Measurements from ENCODE around the gene PIK3C2B. TPM values are rescaled to one million over a fixed set of nuclear protein-coding genes. Genes with fewer than 3 reads are reported as not detected.

The PIK3C2B gene
- total and polyA plus RNA-seq, 2 of the 8 experiments (the other 6 are each of a cell fraction or from before 2014, with no cell fraction given), result 20.4 to 36.7 TPM

- Histone ChIP-seq H3K79me2 (ENCODE audit: control insufficient read depth in 1 of 2, insufficient read depth in 2 of 2, low read length in 2 of 2) (no peaks in the 10 kb centered on the region), H2BK5ac (ENCODE audit: low read depth, low read length) (no peak overlapping the region), H3K36me3 (ENCODE audit: control insufficient read depth in 2 of 4, insufficient read depth in 4 of 4, low read length in 3 of 4) (no peaks in the 10 kb centered on the region), H3K79me1 (ENCODE audit: low read depth, low read length) (no peaks in the 10 kb centered on the region), H4K91ac (replicated peaks; ENCODE audit: insufficient read length, low read length) (no peak overlapping the region), H3K9me3 (ENCODE audit: insufficient read depth in 2 of 2, low read depth in 1 of 2, low read length in 1 of 2) (no peaks in the 10 kb centered on the region), H3K23me2 (ENCODE audit: low read depth, low read length) (peaks cover 2% of the 10 kb centered on the region; the same call in 1 of the 2 replicates), H3K9ac (replicated peaks in 1 of 4; ENCODE audit: extremely low read depth in 1 of 4, low read depth in 3 of 4, low read length in 3 of 4) (peak overlapping the region in 2 of 4 experiments; percentile 34 to 50; a peak in 2 of 7 replicates), H2BK20ac (ENCODE audit: low read length) (no peak overlapping the region), H3K4ac (replicated peaks; ENCODE audit: insufficient read length, low read depth, low read length) (no peak overlapping the region), H3K4me3 (ENCODE audit: extremely low read depth in 1 of 4, insufficient read depth in 2 of 4, low read depth in 3 of 4, low read length in 4 of 4) (peak overlapping the region; percentile 80 to 90 (median 88)), H3K14ac (ENCODE audit: insufficient read length) (no peak overlapping the region), H2BK15ac (ENCODE audit: low read length) (no peak overlapping the region), H3K23ac (ENCODE audit: insufficient read length) (no peak overlapping the region), H2AFZ (ENCODE audit: low read length) (peak overlapping the region; percentile 61; the same call in 1 of the 2 replicates), H3K27me3 (replicated peaks in 1 of 4; ENCODE audit: control insufficient read depth in 3 of 4, extremely low read depth in 1 of 4, insufficient read depth in 3 of 4, low read length in 3 of 4) (no peaks in the 10 kb centered on the region), H3K4me2 (ENCODE audit: insufficient read depth in 1 of 2, low read depth in 2 of 2, low read length in 2 of 2) (peak overlapping the region; percentile 68 to 94), H3K56ac (replicated peaks; ENCODE audit: insufficient read length, low read depth, low read length) (no peak overlapping the region), H3K18ac (ENCODE audit: extremely low read depth, low read length) (no peak overlapping the region), H4K20me1 (replicated peaks in 1 of 2; ENCODE audit: control insufficient read depth in 1 of 2, insufficient read depth in 2 of 2, low read length in 2 of 2) (peaks cover 0 to 2% of the 10 kb centered on the region in 2 experiments), H3K27ac (ENCODE audit: low read depth, low read length) (no peak overlapping the region), H2BK120ac (replicated peaks; ENCODE audit: low read depth, low read length) (no peak overlapping the region), H3K4me1 (replicated peaks in 1 of 4; ENCODE audit: control insufficient read depth in 3 of 4, insufficient read depth in 4 of 4, low read length in 3 of 4) (peaks cover 0 to 2% (median 0%) of the 10 kb centered on the region in 4 experiments; a peak in 1 of 7 replicates), H4K8ac (ENCODE audit: extremely low read depth, insufficient read depth, low read length) (no peak overlapping the region), H2AK5ac (ENCODE audit: low read depth, low read length) (no peak overlapping the region), H4K5ac (ENCODE audit: insufficient read length, low read depth, low read length) (peak overlapping the region; percentile 59), H2BK12ac (ENCODE audit: low read depth, low read length) (no peak overlapping the region)
- ChIA-PET POLR2A (ENCODE audit: partially characterized antibody) (interaction anchor here (0.6 to 4.5 kb wide), 19 partner anchors 10 to 108 kb away, joined by 3 to 106 read pairs (median 4); partner anchors contain the start of genes MDM4 and PIK3C2B), CTCF (ENCODE audit: partially characterized antibody) (interaction anchor here (0.6 to 49.0 kb wide), 7 partner anchors 13 to 632 kb away, joined by 3 to 2124 read pairs (median 9); partner anchors contain the start of gene PIK3C2B)
- peak; percentile 53 to 87 for DNase-seq (ENCODE audit: low read depth in 1 of 2, low spot score in 2 of 2)
- WGBS, 2 experiments (ENCODE audit: extremely low coverage in 1 of 2, insufficient coverage in 1 of 2, insufficient read length in 1 of 2, insufficient replicate concordance in 2 of 2, low coverage in 1 of 2, low lambda C conversion rate in 2 of 2, missing lambda C conversion rate in 1 of 2), result 3% methylated on average over 27 of the region's 27 CpGs; no CpG with 5 or more reads in 1 of the 2 experiments
- no peak for FAIRE-seq
- TF ChIP-seq YY1 (IDR thresholded peaks at IDR 0.05; ENCODE audit: low read depth, low read length), result 0 out of 2 replicates have a peak, but pooled peaks have one; percentile 50
- TF ChIP-seq RBBP5 (IDR thresholded peaks at IDR 0.05; ENCODE audit: borderline replicate concordance, low read depth, low read length), result peak; percentile 89; the same call in 1 of the 2 replicates
- peak; percentile 73 for TF ChIP-seq TAF1 (IDR thresholded peaks at IDR 0.05; ENCODE audit: low read depth, low read length)
- TF ChIP-seq KDM4A (IDR thresholded peaks at IDR 0.05; ENCODE audit: low read depth, low read length, severe bottlenecking), result peak; percentile 27
- TF ChIP-seq CEBPB (IDR thresholded peaks at IDR 0.05; ENCODE audit: low read depth, low read length), result 0 out of 2 replicates have a peak, but pooled peaks have one; percentile 56
- no peak for TF ChIP-seq GABPA (IDR thresholded peaks at IDR 0.05; ENCODE audit: borderline replicate concordance, insufficient read depth, low read length)
- peak; percentile 97 for TF ChIP-seq ASH2L (IDR thresholded peaks at IDR 0.05; ENCODE audit: low read length)
- TF ChIP-seq HDAC2 (IDR thresholded peaks at IDR 0.05; ENCODE audit: borderline replicate concordance in 1 of 2, low read depth in 2 of 2, low read length in 2 of 2), result 0 out of 4 replicates have a peak, but pooled peaks of 1 of the 2 experiments have one; percentile 38
- no peak for TF ChIP-seq CTBP2 (IDR thresholded peaks at IDR 0.05; ENCODE audit: borderline replicate concordance, insufficient read depth, insufficient read length, low read length)
- TF ChIP-seq TBP (IDR thresholded peaks at IDR 0.05; ENCODE audit: low read depth, low read length), result peak; percentile 98
- no peak for TF ChIP-seq SUZ12 (IDR thresholded peaks at IDR 0.05; ENCODE audit: low read length)
These were observed 11.8 kb upstream of the PIK3C2B start for GRCh38 chr1:204506201-204506968.
